IMR-90 (cell line): ENCODE results near the gene MROH7. TPM values are rescaled to one million over a fixed set of nuclear protein-coding genes. Genes with fewer than 3 reads are reported as not detected.

Experiments used
- ATAC-seq: fragments of 200-7000 bp; cut with Tn5 transposase; 2 replicates; pipeline ENCODE4 v1.9.1; 2020; ENCODE audit warnings: low read depth, mild to moderate bottlenecking, moderate library complexity
- BruUV-seq: library from RNA; stranded (reverse); fragments of 400-500 nt; replicated peaks from 2 replicates; lab custom pipeline; 2021; lab: Mats Ljungman, UMichigan
- CTCF ChIA-PET: fragments of 300-600 bp; formaldehyde crosslinking; extraction: SDS; loops from one replicate; lab custom pipeline; 2021; ENCODE audit warnings: antibody characterized with exemption; lab: Yijun Ruan, JAX
- POLR2A ChIA-PET: fragments of 300-600 bp; sonication (Branson Sonifier 250); formaldehyde crosslinking; loops from one replicate; lab custom pipeline; 2022; ENCODE audit warnings: antibody characterized with exemption; ENCODE audit not compliant: unreplicated experiment; lab: Charles Lee
- DNase-seq: peaks from one replicate; pipeline ENCODE4 v3.0.0; 2013
- H2AFZ ChIP-seq: replicated peaks from 2 replicates; pipeline ENCODE3; 2013; ENCODE audit warnings: low read length, mild to moderate bottlenecking; ENCODE audit not compliant: poor library complexity
- H2AK5ac ChIP-seq: 2 replicates; pipeline ENCODE4 v1.6.1; 2013; ENCODE audit warnings: low read depth, low read length, inconsistent platforms
- H2AK9ac ChIP-seq: replicated peaks from 2 replicates; pipeline ENCODE3; 2013; ENCODE audit warnings: mild to moderate bottlenecking, low read depth, low read length, moderate library complexity; ENCODE audit not compliant: poor library complexity
- H2BK120ac ChIP-seq: 2 replicates; pipeline ENCODE4 v1.6.1; 2013; ENCODE audit warnings: low read depth, low read length, inconsistent platforms
- H2BK15ac ChIP-seq: 3 replicates; pipeline ENCODE4 v1.6.1; 2013; ENCODE audit warnings: low read depth, low read length, inconsistent platforms
- H2BK20ac ChIP-seq: 2 replicates; pipeline ENCODE4 v1.6.1; 2013; ENCODE audit warnings: low read depth, mild to moderate bottlenecking, inconsistent platforms, low read length, moderate library complexity
- H2BK5ac ChIP-seq: 2 replicates; pipeline ENCODE4 v1.6.1; 2013; ENCODE audit warnings: mild to moderate bottlenecking, low read depth, low read length, inconsistent platforms; ENCODE audit not compliant: poor library complexity, severe bottlenecking
- H3K14ac ChIP-seq: replicated peaks from 2 replicates; pipeline ENCODE4 v1.6.1; 2013; ENCODE audit warnings: low read depth, low read length, inconsistent platforms
- H3K18ac ChIP-seq: 2 replicates; pipeline ENCODE4 v1.6.1; 2013; ENCODE audit warnings: low read depth, low read length, control low read depth
- H3K23ac ChIP-seq: 2 replicates; pipeline ENCODE4 v1.6.1; 2013; ENCODE audit warnings: low read depth, low read length, inconsistent platforms
- H3K27ac ChIP-seq: 2 replicates; pipeline ENCODE4 v1.5.1; 2013; ENCODE audit warnings: mild to moderate bottlenecking, control low read depth, low read length; ENCODE audit not compliant: insufficient read depth
- H3K27me3 ChIP-seq: 2 replicates; pipeline ENCODE4 v1.6.1; 2013; ENCODE audit warnings: low read length; ENCODE audit not compliant: control insufficient read depth, insufficient read depth
- H3K36me3 ChIP-seq: 2 replicates; pipeline ENCODE4 v1.6.1; 2013; ENCODE audit warnings: low read length, mixed read lengths; ENCODE audit not compliant: control insufficient read depth, insufficient read depth
- H3K4ac ChIP-seq: 2 replicates; pipeline ENCODE4 v1.6.1; 2013; ENCODE audit warnings: low read depth, low read length, inconsistent platforms
- H3K4me1 ChIP-seq: 2 replicates; pipeline ENCODE4 v1.6.1; 2013; ENCODE audit warnings: low read length, mixed read lengths; ENCODE audit not compliant: control insufficient read depth, insufficient read depth
- H3K4me2 ChIP-seq: 2 replicates; pipeline ENCODE4 v1.6.1; 2013; ENCODE audit warnings: low read depth, mild to moderate bottlenecking, control low read depth, low read length, moderate library complexity
- H3K4me3 ChIP-seq: 2 replicates; pipeline ENCODE4 v1.5.1; 2013; ENCODE audit warnings: low read depth, mild to moderate bottlenecking, control low read depth, low read length, moderate library complexity; ENCODE audit not compliant: insufficient read depth
- H3K56ac ChIP-seq: 2 replicates; pipeline ENCODE4 v1.6.1; 2013; ENCODE audit warnings: low read length, inconsistent platforms; ENCODE audit not compliant: insufficient read depth; ENCODE audit errors: extremely low read depth
- H3K79me1 ChIP-seq, 2 experiments: 2 replicates each; pipeline ENCODE4 v1.6.1; 2013; ENCODE audit warnings: low read length in 2 of 2, inconsistent platforms in 1 of 2, low read depth in 1 of 2
- H3K9ac ChIP-seq: 2 replicates; pipeline ENCODE4 v1.6.1; 2013; ENCODE audit warnings: low read depth, low read length, control low read depth
- H3K9me1 ChIP-seq: 2 replicates; pipeline ENCODE4 v1.6.1; 2013; ENCODE audit warnings: low read length, inconsistent platforms; ENCODE audit not compliant: insufficient read depth
- H3K9me3 ChIP-seq: 2 replicates; pipeline ENCODE4 v1.6.1; 2013; ENCODE audit warnings: low read length; ENCODE audit not compliant: control insufficient read depth, insufficient read depth
- H4K20me1 ChIP-seq: 2 replicates; pipeline ENCODE4 v1.6.1; 2013; ENCODE audit warnings: low read length, inconsistent platforms; ENCODE audit not compliant: insufficient read depth
- H4K5ac ChIP-seq: 2 replicates; pipeline ENCODE4 v1.6.1; 2013; ENCODE audit warnings: mild to moderate bottlenecking, low read depth, low read length, control low read depth
- H4K8ac ChIP-seq, 2 experiments: 2 replicates each; pipeline ENCODE4 v1.6.1; 2013; ENCODE audit warnings: low read depth in 2 of 2, low read length in 2 of 2, control low read depth in 1 of 2, inconsistent platforms in 1 of 2
- H4K91ac ChIP-seq: 2 replicates; pipeline ENCODE4 v1.6.1; 2013; ENCODE audit warnings: low read depth, low read length, inconsistent platforms; ENCODE audit not compliant: insufficient read depth
- BHLHE40 ChIP-seq: fragments of 150-350 bp; IDR thresholded peaks from 2 replicates; pipeline ENCODE4 v1.6.1; 2016; ENCODE audit warnings: mild to moderate bottlenecking, low read depth, low read length
- CEBPB ChIP-seq: IDR thresholded peaks from 2 replicates; pipeline ENCODE4 v1.6.1; 2012; ENCODE audit warnings: low read depth, low read length, improper control_type of control experiment
- CHD1 ChIP-seq: IDR thresholded peaks from 2 replicates; pipeline ENCODE4 v1.6.1; 2012; ENCODE audit warnings: low read depth, low read length, improper control_type of control experiment
- CTCF ChIP-seq: conservative IDR thresholded peaks from 2 replicates; pipeline ENCODE4 v1.5.1; 2012; ENCODE audit warnings: mild to moderate bottlenecking, low read depth, low read length, improper control_type of control experiment
- ELK1 ChIP-seq: fragments of 150-350 bp; IDR thresholded peaks from 2 replicates; pipeline ENCODE4 v1.6.1; 2016; ENCODE audit warnings: low read depth, mild to moderate bottlenecking, low read length, moderate library complexity, borderline replicate concordance
- FOS ChIP-seq: fragments of 150-350 bp; IDR thresholded peaks from 2 replicates; pipeline ENCODE4 v1.6.1; 2016; ENCODE audit warnings: low read depth, low read length
- MAFK ChIP-seq: IDR thresholded peaks from 2 replicates; pipeline ENCODE4 v1.6.1; 2012; ENCODE audit warnings: low read depth, low read length, improper control_type of control experiment
- MAZ ChIP-seq: IDR thresholded peaks from 2 replicates; pipeline ENCODE4 v1.6.1; 2012; ENCODE audit warnings: low read depth, mild to moderate bottlenecking, low read length, improper control_type of control experiment, moderate library complexity, borderline replicate concordance
- MXI1 ChIP-seq: IDR thresholded peaks from 2 replicates; pipeline ENCODE4 v1.6.1; 2012; ENCODE audit warnings: low read depth, mild to moderate bottlenecking, low read length, moderate library complexity, borderline replicate concordance
- NFE2L2 ChIP-seq: fragments of 150-350 bp; IDR thresholded peaks from 2 replicates; pipeline ENCODE4 v1.6.1; 2016; ENCODE audit warnings: low read depth, mild to moderate bottlenecking, low read length
- POLR2A ChIP-seq: IDR thresholded peaks from 2 replicates; pipeline ENCODE4 v1.6.1; 2012; ENCODE audit warnings: mild to moderate bottlenecking, low read depth, low read length
- RAD21 ChIP-seq: IDR thresholded peaks from 2 replicates; pipeline ENCODE4 v1.6.1; 2012; ENCODE audit warnings: low read length, improper control_type of control experiment
- RCOR1 ChIP-seq: IDR thresholded peaks from 2 replicates; pipeline ENCODE4 v1.6.1; 2012; ENCODE audit warnings: mild to moderate bottlenecking, low read length, improper control_type of control experiment; ENCODE audit not compliant: insufficient replicate concordance
- RFX5 ChIP-seq: IDR thresholded peaks from 2 replicates; pipeline ENCODE4 v1.8.0; 2012; ENCODE audit warnings: low read depth, mild to moderate bottlenecking, low read length, moderate library complexity
- SMC3 ChIP-seq: fragments of 150-350 bp; IDR thresholded peaks from 2 replicates; pipeline ENCODE4 v1.6.1; 2016; ENCODE audit warnings: low read depth, mild to moderate bottlenecking, antibody characterized with exemption, low read length, moderate library complexity
- USF2 ChIP-seq: fragments of 150-350 bp; IDR thresholded peaks from 2 replicates; pipeline ENCODE4 v1.6.1; 2017; ENCODE audit warnings: mild to moderate bottlenecking, antibody characterized with exemption, low read length, low read depth
- WGBS, 2 experiments: methylation state at CpG; one replicate each; pipeline versions ENCODE4 v1.1.5 to v1.1.7; 2013; ENCODE audit warnings: missing lambda C conversion rate in 2 of 2; ENCODE audit not compliant: insufficient read length in 1 of 2; ENCODE audit errors: extremely low coverage in 2 of 2; 5-methylcytosine and 5-hydroxymethylcytosine counted together
- dilution Hi-C: fragments of 300-500 bp; cut with HindIII; formaldehyde crosslinking; loops from one replicate; pipeline ENCODE4 v1.14.3; 2018; ENCODE audit warnings: low sequenced_read_pairs; ENCODE audit not compliant: unreplicated experiment
- in situ Hi-C: fragments of 300-500 bp; cut with MboI; formaldehyde crosslinking; loops from 3 replicates; pipeline ENCODE4 v1.14.3; 2019; ENCODE audit warnings: low sequenced_read_pairs, inconsistent platforms, mixed read lengths
- intact Hi-C: fragments of 100-400 bp; cut with micrococcal nuclease; formaldehyde crosslinking; loops from 2 replicates; pipeline ENCODE4 v1.10.0; 2022
- polyA plus RNA-seq, 3 experiments: library from polyadenylated mRNA; depleted of rRNA; stranded (reverse); fragments of >200 nt; gene quantifications; 2 replicates each; pipeline ENCODE4 v1.2.3, GENCODE V29; 2012; ENCODE audit warnings: low replicate concordance in 1 of 3
- total RNA-seq: library from RNA; depleted of rRNA; stranded (reverse); fragments of >200 nt; gene quantifications from 2 replicates; pipeline ENCODE4 v1.2.3, GENCODE V29; 2012

Gene MROH7
- total and polyA plus RNA-seq, 2 of the 4 experiments (the other 2 are of a cell fraction): not detected

- no TSS peak for BruUV-seq
- Histone ChIP-seq H2BK15ac (no peak overlapping the region), H2AK9ac (no peak overlapping the region), H2AK5ac (no peak overlapping the region), H3K4me1 (no peaks in the 10 kb centered on the region), H2BK5ac (no peak overlapping the region), H3K4me3 (no peak overlapping the region), H3K36me3 (no peaks in the 10 kb centered on the region), H2AFZ (no peak overlapping the region), H3K27ac (no peak overlapping the region), H3K4ac (no peak overlapping the region), H3K9me3 (no peaks in the 10 kb centered on the region), H4K8ac (no peak overlapping the region), H4K20me1 (no peaks in the 10 kb centered on the region), H2BK20ac (no peak overlapping the region), H3K79me1 (no peaks in the 10 kb centered on the region), H3K56ac (no peak overlapping the region), H3K4me2 (no peak overlapping the region), H2BK120ac (no peak overlapping the region), H3K14ac (no peak overlapping the region), H4K5ac (no peak overlapping the region), H3K27me3 (peaks cover 46% of the 10 kb centered on the region), H3K9me1 (no peaks in the 10 kb centered on the region), H4K91ac (no peak overlapping the region), H3K23ac (no peak overlapping the region), H3K9ac (no peak overlapping the region), H3K18ac (no peak overlapping the region)
- ATAC-seq (no peak), DNase-seq (no peak)
- dilution Hi-C loops: no loop called here
- intact Hi-C loops: no loop called here
- 63% methylated on average over 4 of the region's 15 CpGs; no CpG with 5 or more reads in 1 of the 2 experiments for WGBS, 2 experiments
- CTCF ChIA-PET: no interaction called here
- POLR2A ChIA-PET: no interaction called here
- in situ Hi-C loops: no loop called here
- TF ChIP-seq CTCF (no peak), SMC3 (no peak), CEBPB (no peak), MAZ (no peak), RCOR1 (no peak), ELK1 (no peak), NFE2L2 (no peak), BHLHE40 (no peak), RFX5 (no peak), POLR2A (no peak), MAFK (no peak), MXI1 (no peak), USF2 (no peak), RAD21 (no peak), FOS (no peak), CHD1 (no peak)
These were observed 53.6 kb downstream of the MROH7 start for GRCh38 chr1:54695221-54695620.
